Hypothalamus (tissue), 51 donors: ENCODE measurements around the gene FHIT.

Source experiments
- DNase-seq, 51 donors: peaks; one replicate each; lab custom pipeline; 2025; lab: John Stamatoyannopoulos, UW

The FHIT gene

GRCh38 chr3:60323180-60323579, 928.1 kb downstream of the FHIT start:
- no peak for DNase-seq

- no peak for DNase-seq
These were observed 928.9 kb downstream of the FHIT start for GRCh38 chr3:60322298-60322856.

- DNase-seq = no peak
These were observed 931.9 kb downstream of the FHIT start for GRCh38 chr3:60319179-60319858.

GRCh38 chr3:60316121-60316797, 935.0 kb downstream of the FHIT start:
- no peak for DNase-seq

GRCh38 chr3:60313951-60314461, 937.2 kb downstream of the FHIT start:
- no peak for DNase-seq

- no peak for DNase-seq
These were observed 937.9 kb downstream of the FHIT start for GRCh38 chr3:60313231-60313798.

GRCh38 chr3:60309539-60310268, 941.5 kb downstream of the FHIT start:
- DNase-seq = no peak

GRCh38 chr3:60308808-60309207, 942.4 kb downstream of the FHIT start:
- DNase-seq = no peak

- DNase-seq = no peak
These were observed 943.6 kb downstream of the FHIT start for GRCh38 chr3:60307562-60308199.

GRCh38 chr3:60304112-60304511, 947.1 kb downstream of the FHIT start:
- DNase-seq = no peak

GRCh38 chr3:60303160-60303559, 948.1 kb downstream of the FHIT start:
- DNase-seq = no peak

GRCh38 chr3:60301142-60301541, 950.1 kb downstream of the FHIT start:
- no peak for DNase-seq

GRCh38 chr3:60298141-60298540, 953.1 kb downstream of the FHIT start:
- no peak for DNase-seq

- no peak for DNase-seq
These were observed 957.1 kb downstream of the FHIT start for GRCh38 chr3:60294181-60294580.

GRCh38 chr3:60291115-60291514, 960.1 kb downstream of the FHIT start:
- no peak for DNase-seq

GRCh38 chr3:60290122-60290492, 961.1 kb downstream of the FHIT start:
- DNase-seq = no peak

GRCh38 chr3:60289341-60290121, 961.7 kb downstream of the FHIT start:
- DNase-seq = peak in 1 of 51 donors; percentile 41

- no peak for DNase-seq
These were observed 968.4 kb downstream of the FHIT start for GRCh38 chr3:60282866-60283265.

GRCh38 chr3:60281970-60282369, 969.3 kb downstream of the FHIT start:
- DNase-seq = no peak

GRCh38 chr3:60277361-60277800, 973.9 kb downstream of the FHIT start:
- peak in 10 of 51 donors; percentile 1 to 21 (median 5) for DNase-seq
